ENCODE measurements around the gene SPSB3.

SPSB3 gene

GRCh38 chr16:1791256-1791942 is 9.0 kb upstream of the SPSB3 start:
- TF ChIP-seq SNAI2 (CRISPR knock-in tag; IDR thresholded peaks at IDR 0.05) (no peak), TCF4 (CRISPR knock-in tag; IDR thresholded peaks at IDR 0.05; ENCODE audit: borderline replicate concordance) (no peak), OSR1 (CRISPR knock-in tag; IDR thresholded peaks at IDR 0.05) (no peak)
- ATAC-seq, result no peak

GRCh38 chr16:1790611-1791255 is 8.4 kb upstream of the SPSB3 start:
- no peak for TF ChIP-seq ZNF565 (CRISPR knock-in tag; conservative IDR thresholded peaks at IDR 0.05; ENCODE audit: low read depth)
- TF ChIP-seq POU6F1 (CRISPR knock-in tag; IDR thresholded peaks at IDR 0.05; ENCODE audit: borderline replicate concordance, low read depth), result no peak
- no peak for TF ChIP-seq ZFP30 (CRISPR knock-in tag; IDR thresholded peaks at IDR 0.05)
- TF ChIP-seq, protein P1, sequence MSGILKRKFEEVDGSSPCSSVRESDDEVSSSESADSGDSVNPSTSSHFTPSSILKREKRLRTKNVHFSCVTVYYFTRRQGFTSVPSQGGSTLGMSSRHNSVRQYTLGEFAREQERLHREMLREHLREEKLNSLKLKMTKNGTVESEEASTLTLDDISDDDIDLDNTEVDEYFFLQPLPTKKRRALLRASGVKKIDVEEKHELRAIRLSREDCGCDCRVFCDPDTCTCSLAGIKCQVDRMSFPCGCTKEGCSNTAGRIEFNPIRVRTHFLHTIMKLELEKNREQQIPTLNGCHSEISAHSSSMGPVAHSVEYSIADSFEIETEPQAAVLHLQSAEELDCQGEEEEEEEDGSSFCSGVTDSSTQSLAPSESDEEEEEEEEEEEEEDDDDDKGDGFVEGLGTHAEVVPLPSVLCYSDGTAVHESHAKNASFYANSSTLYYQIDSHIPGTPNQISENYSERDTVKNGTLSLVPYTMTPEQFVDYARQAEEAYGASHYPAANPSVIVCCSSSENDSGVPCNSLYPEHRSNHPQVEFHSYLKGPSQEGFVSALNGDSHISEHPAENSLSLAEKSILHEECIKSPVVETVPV (CRISPR knock-in tag; IDR thresholded peaks at IDR 0.05), result no peak
- TF ChIP-seq TSHZ2 (CRISPR knock-in tag; IDR thresholded peaks at IDR 0.05), result no peak
- no peak for TF ChIP-seq SNAI2 (CRISPR knock-in tag; IDR thresholded peaks at IDR 0.05)
- TF ChIP-seq CSDC2 (CRISPR knock-in tag; IDR thresholded peaks at IDR 0.05), result no peak
- TF ChIP-seq BACH2 (CRISPR knock-in tag; IDR thresholded peaks at IDR 0.05; ENCODE audit: borderline replicate concordance), result no peak
- ATAC-seq, result no peak

GRCh38 chr16:1790261-1790610 is 7.9 kb upstream of the SPSB3 start:
- TF ChIP-seq SNAI2 (CRISPR knock-in tag; IDR thresholded peaks at IDR 0.05) (no peak), CSDC2 (CRISPR knock-in tag; IDR thresholded peaks at IDR 0.05) (no peak), PPARA (CRISPR knock-in tag; IDR thresholded peaks at IDR 0.05; ENCODE audit: borderline replicate concordance) (no peak), ZC3H10 (CRISPR knock-in tag; IDR thresholded peaks at IDR 0.05) (no peak), ARNTL (CRISPR knock-in tag; IDR thresholded peaks at IDR 0.05; ENCODE audit: borderline replicate concordance, low read depth) (no peak), BACH2 (CRISPR knock-in tag; IDR thresholded peaks at IDR 0.05; ENCODE audit: borderline replicate concordance) (no peak), ZNF70 (CRISPR knock-in tag; IDR thresholded peaks at IDR 0.05) (no peak)
- ATAC-seq, result no peak

DNA sequence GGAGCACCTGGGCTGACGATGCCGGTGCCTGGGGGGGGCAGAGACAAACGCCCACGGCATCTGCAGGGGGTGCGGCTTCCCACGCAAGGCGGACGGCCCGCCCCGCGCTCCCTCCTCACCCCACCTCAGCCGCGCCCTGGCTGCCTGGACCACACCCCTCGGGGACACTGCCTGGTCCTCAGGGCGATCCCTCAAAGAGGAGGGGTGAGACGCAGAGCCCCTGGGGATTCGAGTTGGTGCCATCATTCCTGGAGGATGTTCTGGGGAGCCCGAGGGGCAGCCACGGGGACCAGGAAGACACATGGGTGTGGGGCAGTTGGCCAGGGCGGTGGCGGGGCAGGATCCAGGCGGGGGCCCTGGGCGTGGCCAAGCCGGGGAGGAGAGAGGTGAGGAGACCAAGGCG is 7.3 kb upstream of the SPSB3 start:
- ATAC-seq, result no peak
- TF ChIP-seq ESRRG (CRISPR knock-in tag; IDR thresholded peaks at IDR 0.05) (no peak), GLIS3 (CRISPR knock-in tag; IDR thresholded peaks at IDR 0.05) (no peak), PATZ1 (CRISPR knock-in tag; IDR thresholded peaks at IDR 0.05; ENCODE audit: borderline replicate concordance) (no peak), POU6F1 (CRISPR knock-in tag; IDR thresholded peaks at IDR 0.05; ENCODE audit: borderline replicate concordance, low read depth) (no peak), ISL1 (CRISPR knock-in tag; IDR thresholded peaks at IDR 0.05) (no peak), BACH2 (CRISPR knock-in tag; IDR thresholded peaks at IDR 0.05; ENCODE audit: borderline replicate concordance) (no peak), OSR1 (CRISPR knock-in tag; IDR thresholded peaks at IDR 0.05) (no peak), ARNTL (CRISPR knock-in tag; IDR thresholded peaks at IDR 0.05; ENCODE audit: borderline replicate concordance, low read depth) (no peak), RARB (CRISPR knock-in tag; IDR thresholded peaks at IDR 0.05) (no peak), ZNF70 (CRISPR knock-in tag; IDR thresholded peaks at IDR 0.05) (no peak), PPARA (CRISPR knock-in tag; IDR thresholded peaks at IDR 0.05; ENCODE audit: borderline replicate concordance) (no peak)
- TF ChIP-seq, protein P2, sequence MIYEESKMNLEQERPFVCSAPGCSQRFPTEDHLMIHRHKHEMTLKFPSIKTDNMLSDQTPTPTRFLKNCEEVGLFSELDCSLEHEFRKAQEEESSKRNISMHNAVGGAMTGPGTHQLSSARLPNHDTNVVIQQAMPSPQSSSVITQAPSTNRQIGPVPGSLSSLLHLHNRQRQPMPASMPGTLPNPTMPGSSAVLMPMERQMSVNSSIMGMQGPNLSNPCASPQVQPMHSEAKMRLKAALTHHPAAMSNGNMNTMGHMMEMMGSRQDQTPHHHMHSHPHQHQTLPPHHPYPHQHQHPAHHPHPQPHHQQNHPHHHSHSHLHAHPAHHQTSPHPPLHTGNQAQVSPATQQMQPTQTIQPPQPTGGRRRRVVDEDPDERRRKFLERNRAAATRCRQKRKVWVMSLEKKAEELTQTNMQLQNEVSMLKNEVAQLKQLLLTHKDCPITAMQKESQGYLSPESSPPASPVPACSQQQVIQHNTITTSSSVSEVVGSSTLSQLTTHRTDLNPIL (CRISPR knock-in tag; IDR thresholded peaks at IDR 0.05; ENCODE audit: low read depth), result no peak

Data from SK-N-SH treated with all-trans-retinoic acid at 6 μM for 48 hours (cell line).